HCT116 (cell line): ENCODE results near the gene CFAP57.

ENCODE experiments used
- ATF3 ChIP-seq: IDR thresholded peaks from 2 replicates; pipeline ENCODE4 v1.6.1; 2012
- CTCF ChIP-seq, 3 experiments: fragments of 200-600 bp in 1 of 3; sonication (generic) in 1 of 3; IDR thresholded peaks in 2 of 3; conservative IDR thresholded peaks in 1 of 3; 2 replicates each; pipeline ENCODE4 v1.5.1; 2012 to 2017; ENCODE audit warnings: low read depth in 2 of 3, low read length in 2 of 3, antibody characterized with exemption in 1 of 3, borderline replicate concordance in 1 of 3, control low read depth in 1 of 3, mild to moderate bottlenecking in 1 of 3, mixed read lengths in 1 of 3, mixed run types in 1 of 3, moderate library complexity in 1 of 3; ENCODE audit not compliant: insufficient read depth in 1 of 3
- EZH2 ChIP-seq: fragments of 200-600 bp; sonication (generic); IDR thresholded peaks from 2 replicates; pipeline ENCODE4 v1.6.1; 2017; ENCODE audit warnings: antibody characterized with exemption, mixed run types
- MAX ChIP-seq: IDR thresholded peaks from 2 replicates; pipeline ENCODE4 v1.6.1; 2012
- POLR2A ChIP-seq: IDR thresholded peaks from 2 replicates; pipeline ENCODE4 v1.7.0; 2011; ENCODE audit warnings: borderline replicate concordance; ENCODE audit not compliant: insufficient read depth, insufficient read length; ENCODE audit errors: extremely low read depth
- POLR2AphosphoS5 ChIP-seq: IDR thresholded peaks from 2 replicates; pipeline ENCODE4 v1.6.1; 2011; ENCODE audit warnings: mild to moderate bottlenecking, low read depth, low read length, moderate library complexity
- RAD21 ChIP-seq: IDR thresholded peaks from 2 replicates; pipeline ENCODE4 v1.6.1; 2012; ENCODE audit warnings: low read depth, mild to moderate bottlenecking
- REST ChIP-seq: IDR thresholded peaks from 2 replicates; pipeline ENCODE4 v1.6.1; 2012; ENCODE audit warnings: low read depth
- YY1 ChIP-seq: IDR thresholded peaks from 2 replicates; pipeline ENCODE4 v1.6.1; 2011; ENCODE audit warnings: low read length, low read depth, moderate library complexity, mild to moderate bottlenecking; ENCODE audit not compliant: insufficient replicate concordance; ENCODE audit errors: extremely low read depth

- TF ChIP-seq POLR2AphosphoS5 = no peak
- no peak for TF ChIP-seq CTCF (IDR thresholded peaks at IDR 0.05 in 2 of 3, conservative IDR thresholded peaks at IDR 0.05 in 1 of 3; ENCODE audit: borderline replicate concordance in 1 of 3, insufficient read depth in 1 of 3, low read depth in 2 of 3, low read length in 2 of 3)
- no peak for TF ChIP-seq MAX
- TF ChIP-seq POLR2A = no peak
- TF ChIP-seq YY1 = no peak
- TF ChIP-seq REST = no peak
- TF ChIP-seq EZH2 = no peak
- TF ChIP-seq ATF3 = no peak
- no peak for TF ChIP-seq RAD21
Observed at GRCh38 chr1:43134640-43135039, 37.5 kb upstream of the CFAP57 start.
